Omental fat pad (tissue), 4 donors: ENCODE results near the gene SPATA19. TPM values are rescaled to one million over a fixed set of nuclear protein-coding genes. Genes with fewer than 3 reads are reported as not detected.

Experiments
- ATAC-seq: fragments of 150-250 bp; one replicate; pipeline ENCODE4 v1.9.1; 2016; ENCODE audit warnings: mild to moderate bottlenecking, moderate library complexity; ENCODE audit not compliant: low FRiP score
- DNase-seq: peaks from one replicate; pipeline ENCODE4 v3.0.0-alpha.2; 2019; ENCODE audit warnings: low spot score
- CTCF ChIP-seq, 3 donors: fragments of 450-650 bp; IDR thresholded peaks; one replicate each; pipeline ENCODE4 v1.5.1; 2016 to 2017; ENCODE audit warnings: antibody characterized with exemption in 3 of 3, mild to moderate bottlenecking in 3 of 3, moderate library complexity in 2 of 3
- total RNA-seq, 4 donors: library from RNA; depleted of rRNA; stranded (reverse); fragments of >200 nt; gene quantifications; one replicate each; pipeline ENCODE4 v1.1.0, GENCODE V29; 2016

The SPATA19 gene
- total RNA-seq, 4 donors from 2014 or later = not detected

- ATAC-seq (no peak), DNase-seq (no peak)
- TF ChIP-seq CTCF (IDR thresholded peaks at IDR 0.05) = no peak
Observed at GRCh38 chr11:133819114-133819513, 26.2 kb downstream of the SPATA19 start.

GRCh38 chr11:133818302-133818701 is 27.0 kb downstream of the SPATA19 start:
- ATAC-seq = no peak
- no peak for TF ChIP-seq CTCF (IDR thresholded peaks at IDR 0.05)

GRCh38 chr11:133817449-133817848 is 27.9 kb downstream of the SPATA19 start:
- ATAC-seq (no peak), DNase-seq (no peak)
- TF ChIP-seq CTCF (IDR thresholded peaks at IDR 0.05) = no peak

More at GRCh38 chr11:133818302-133818701, 27.0 kb downstream of the SPATA19 start:
- no peak for DNase-seq

- no peak for DNase-seq
- ATAC-seq = no peak
- no peak for TF ChIP-seq CTCF (IDR thresholded peaks at IDR 0.05)
Observed at GRCh38 chr11:133816146-133816870, 29.0 kb downstream of the SPATA19 start.

GRCh38 chr11:133815636-133816035 is 29.7 kb downstream of the SPATA19 start:
- ATAC-seq = no peak
- no peak for DNase-seq
- TF ChIP-seq CTCF (IDR thresholded peaks at IDR 0.05) = no peak

GRCh38 chr11:133814588-133815100 is 30.7 kb downstream of the SPATA19 start:
- no peak for TF ChIP-seq CTCF (IDR thresholded peaks at IDR 0.05)
- no peak for DNase-seq
- no peak for ATAC-seq
